HepG2 (cell line): ENCODE data around the gene TBRG4. TPM values are rescaled to one million over a fixed set of nuclear protein-coding genes. Genes with fewer than 3 reads are reported as not detected.
A peak's percentile ranks its signal among the peaks of the same experiment; 100 is the strongest.

Source experiments
- ATAC-seq: fragments of 200-7000 bp; cut with Tn5 transposase; 3 replicates; pipeline ENCODE4 v1.9.1; 2020; ENCODE audit warnings: mild to moderate bottlenecking, moderate library complexity
- BruUV-seq: library from RNA; stranded (reverse); fragments of 400-500 nt; replicated peaks from 2 replicates; lab custom pipeline; 2021; lab: Mats Ljungman, UMichigan
- CTCF ChIA-PET: fragments of 300-600 bp; formaldehyde crosslinking; extraction: SDS; loops from one replicate; lab custom pipeline; 2021; ENCODE audit warnings: low total read pairs, inconsistent platforms, low intra/inter-chr PET ratio; lab: Yijun Ruan, JAX
- POLR2A ChIA-PET: fragments of 350-600 bp; sonication (Branson Sonifier 250); formaldehyde crosslinking; loops from one replicate; lab custom pipeline; 2020; ENCODE audit warnings: antibody characterized with exemption, inconsistent platforms; lab: Yijun Ruan, JAX
- DNase-seq: peaks from one replicate; pipeline ENCODE4 v3.0.0-alpha.2; 2015; ENCODE audit warnings: low spot score
- FAIRE-seq: peaks from 3 replicates; lab custom pipeline; 2011; peaks lifted over from hg19 to GRCh38; lab: Jason Lieb, UNC
- H2AFZ ChIP-seq: one replicate; pipeline ENCODE4 v1.6.1; 2011; ENCODE audit warnings: low read length, inconsistent platforms
- H3K27ac ChIP-seq: fragments of 300-600 bp; 3 replicates; pipeline ENCODE4 v1.8.0; 2011; ENCODE audit warnings: mixed run types, mild to moderate bottlenecking, mixed read lengths, low read length, inconsistent platforms; ENCODE audit not compliant: insufficient read depth; ENCODE audit errors: extremely low read length
- H3K27me3 ChIP-seq, 2 experiments: fragments of 200-600 bp in 1 of 2; 2 replicates in 1 of 2; 3 replicates in 1 of 2; pipeline versions ENCODE4 v1.6.0 to v1.8.0; 2011; ENCODE audit warnings: low read length in 2 of 2, mild to moderate bottlenecking in 2 of 2, moderate library complexity in 2 of 2, inconsistent platforms in 1 of 2; ENCODE audit not compliant: insufficient read depth in 2 of 2, control insufficient read depth in 1 of 2
- H3K36me3 ChIP-seq, 2 experiments: fragments of 200-600 bp in 1 of 2; replicated peaks in 1 of 2; 2 replicates in 1 of 2; 3 replicates in 1 of 2; pipeline versions ENCODE4 v1.5.1 to v1.8.0; 2011; ENCODE audit warnings: low read length in 2 of 2, inconsistent platforms in 1 of 2; ENCODE audit not compliant: insufficient read depth in 2 of 2, control insufficient read depth in 1 of 2
- H3K4me1 ChIP-seq: 2 replicates; pipeline ENCODE4 v1.5.1; 2012; ENCODE audit warnings: low read length, inconsistent platforms; ENCODE audit not compliant: insufficient read depth
- H3K4me2 ChIP-seq: 2 replicates; pipeline ENCODE4 v1.6.0; 2011; ENCODE audit warnings: low read depth, low read length, inconsistent platforms
- H3K4me3 ChIP-seq, 3 experiments: fragments of 200-600 bp in 1 of 3; sonication (generic), shearing (Covaris generic) in 1 of 3; replicated peaks in 1 of 3; 2 replicates each; pipeline ENCODE4 v1.5.1; 2011 to 2016; ENCODE audit warnings: low read length in 3 of 3, inconsistent platforms in 2 of 3, low read depth in 2 of 3, mild to moderate bottlenecking in 2 of 3, control low read depth in 1 of 3, mixed read lengths in 1 of 3; ENCODE audit not compliant: insufficient read depth in 1 of 3
- H3K79me2 ChIP-seq: one replicate; pipeline ENCODE4 v1.6.1; 2011; ENCODE audit warnings: low read length, inconsistent platforms; ENCODE audit not compliant: insufficient read depth
- H3K9ac ChIP-seq: 2 replicates; pipeline ENCODE4 v1.6.0; 2011; ENCODE audit warnings: mild to moderate bottlenecking, low read depth, low read length, inconsistent platforms; ENCODE audit not compliant: insufficient read depth
- H3K9me3 ChIP-seq: 2 replicates; pipeline ENCODE4 v1.5.1; 2012; ENCODE audit warnings: mild to moderate bottlenecking, low read length
- H4K20me1 ChIP-seq: 2 replicates; pipeline ENCODE4 v1.6.0; 2011; ENCODE audit warnings: inconsistent platforms, mild to moderate bottlenecking, low read length, moderate library complexity; ENCODE audit not compliant: insufficient read depth
- ZNF260 ChIP-seq: sonication (generic); formaldehyde crosslinking; IDR thresholded peaks from 2 replicates; pipeline ENCODE4 v1.4.0; 2020; ENCODE audit warnings: missing genetic modification reagents, low read depth, mild to moderate bottlenecking, borderline replicate concordance
- ZNF326 ChIP-seq: sonication (generic); formaldehyde crosslinking; IDR thresholded peaks from 2 replicates; pipeline ENCODE4 v1.4.0; 2020; ENCODE audit warnings: missing genetic modification reagents, borderline replicate concordance
- ZNF343 ChIP-seq: sonication (generic); formaldehyde crosslinking; IDR thresholded peaks from 2 replicates; pipeline ENCODE4 v1.4.0; 2020; ENCODE audit warnings: mild to moderate bottlenecking, missing genetic modification reagents
- ZNF766 ChIP-seq: sonication (generic); formaldehyde crosslinking; IDR thresholded peaks from 2 replicates; pipeline ENCODE4 v1.5.0; 2020; ENCODE audit warnings: missing genetic modification reagents, borderline replicate concordance
- WGBS: methylation state at CpG from one replicate; pipeline ENCODE4 v1.1.6; 2017; ENCODE audit warnings: low lambda C conversion rate; 5-methylcytosine and 5-hydroxymethylcytosine counted together
- in situ Hi-C: cut with HindIII; loops from 2 replicates; pipeline ENCODE4 v1.10.0; 2017; ENCODE audit warnings: low pct_unique_long_range_greater_than_20kb; ENCODE audit not compliant: extremely low pct_ligation_motif_present
- intact Hi-C: fragments of 100-400 bp; cut with micrococcal nuclease; formaldehyde crosslinking; loops from one replicate; pipeline ENCODE4 v1.10.0; 2022; ENCODE audit not compliant: unreplicated experiment
- polyA plus RNA-seq, 8 experiments: library from polyadenylated mRNA; depleted of rRNA in 3 of 8; stranded (reverse) in 7 of 8; unstranded in 1 of 8; fragments of >200 nt; fragmentation: Illumina TruSeq in 4 of 8; extraction: Trizol in 4 of 8; gene quantifications; 2 replicates each; pipeline versions ENCODE4 v1.2.1 to v1.2.3, GENCODE V29; 2011 to 2016; ENCODE audit warnings: low read depth in 4 of 8, missing spikeins in 1 of 8, mixed read lengths in 1 of 8; ENCODE audit not compliant: insufficient read depth in 1 of 8
- total RNA-seq, 5 experiments: library from RNA; depleted of rRNA; stranded (reverse); fragments of >200 nt; fragmentation: Illumina TruSeq; extraction: Trizol; gene quantifications; 2 replicates each; pipeline ENCODE4 v1.2.3, GENCODE V29; 2016; ENCODE audit warnings: low read depth in 1 of 5
- TF ChIP-seq, protein P1 (sequence below): sonication (generic); formaldehyde crosslinking; IDR thresholded peaks from 2 replicates; pipeline ENCODE4 v1.8.0; 2022; ENCODE audit warnings: missing genetic modification reagents, mild to moderate bottlenecking, moderate library complexity, borderline replicate concordance
- TF ChIP-seq, protein P2 (sequence below): sonication (generic); formaldehyde crosslinking; IDR thresholded peaks from 2 replicates; pipeline ENCODE4 v1.5.0; 2020; ENCODE audit warnings: mild to moderate bottlenecking, missing genetic modification reagents
- TF ChIP-seq, protein P3 (sequence below): sonication (generic); formaldehyde crosslinking; conservative IDR thresholded peaks from 2 replicates; pipeline ENCODE4 v1.8.0; 2022; ENCODE audit warnings: low read depth, missing genetic modification reagents
- TF ChIP-seq, protein P4 (sequence below): sonication (generic); formaldehyde crosslinking; IDR thresholded peaks from 2 replicates; pipeline ENCODE4 v1.8.0; 2022; ENCODE audit warnings: mild to moderate bottlenecking, missing genetic modification reagents, moderate library complexity
- TF ChIP-seq, protein P5 (sequence below): sonication (generic); formaldehyde crosslinking; IDR thresholded peaks from 2 replicates; pipeline ENCODE4 v1.5.0; 2020; ENCODE audit warnings: missing genetic modification reagents

TBRG4 gene
- total and polyA plus RNA-seq, 2 of the 13 experiments (the other 11 are each of a cell fraction or from before 2014, with no cell fraction given) = 87.8 to 107 TPM

DNA sequence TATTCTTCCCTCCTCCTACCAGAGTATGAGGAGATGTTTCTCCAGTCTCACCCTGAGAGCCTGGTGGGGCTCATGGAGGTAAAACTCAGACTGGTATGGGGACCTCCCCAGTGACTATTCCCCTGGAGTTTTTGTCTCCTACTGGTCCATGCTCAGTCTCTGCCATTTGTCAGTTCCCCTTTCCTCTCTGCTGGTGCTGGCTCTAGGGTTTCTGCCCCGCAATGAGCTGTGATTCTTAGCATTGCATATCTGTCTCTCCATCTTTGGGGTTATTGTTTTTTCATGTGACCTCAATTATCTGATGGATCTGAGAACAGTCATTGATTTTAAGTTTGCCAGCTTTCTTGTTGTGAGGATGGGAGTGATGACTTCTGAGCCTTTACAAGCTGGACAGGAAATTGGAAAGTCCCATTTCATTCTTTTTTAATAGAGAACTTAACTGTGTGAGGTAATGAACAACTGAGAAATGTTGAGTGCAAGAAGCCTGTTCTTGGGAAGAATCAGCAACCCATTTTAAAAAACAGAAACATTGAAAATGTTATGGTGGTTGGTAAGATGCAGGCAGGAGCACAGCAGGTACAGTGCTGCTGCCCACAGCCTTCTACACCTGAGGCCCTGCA is 49.6 kb downstream of the TBRG4 start (continued):
- TF ChIP-seq, protein P1, sequence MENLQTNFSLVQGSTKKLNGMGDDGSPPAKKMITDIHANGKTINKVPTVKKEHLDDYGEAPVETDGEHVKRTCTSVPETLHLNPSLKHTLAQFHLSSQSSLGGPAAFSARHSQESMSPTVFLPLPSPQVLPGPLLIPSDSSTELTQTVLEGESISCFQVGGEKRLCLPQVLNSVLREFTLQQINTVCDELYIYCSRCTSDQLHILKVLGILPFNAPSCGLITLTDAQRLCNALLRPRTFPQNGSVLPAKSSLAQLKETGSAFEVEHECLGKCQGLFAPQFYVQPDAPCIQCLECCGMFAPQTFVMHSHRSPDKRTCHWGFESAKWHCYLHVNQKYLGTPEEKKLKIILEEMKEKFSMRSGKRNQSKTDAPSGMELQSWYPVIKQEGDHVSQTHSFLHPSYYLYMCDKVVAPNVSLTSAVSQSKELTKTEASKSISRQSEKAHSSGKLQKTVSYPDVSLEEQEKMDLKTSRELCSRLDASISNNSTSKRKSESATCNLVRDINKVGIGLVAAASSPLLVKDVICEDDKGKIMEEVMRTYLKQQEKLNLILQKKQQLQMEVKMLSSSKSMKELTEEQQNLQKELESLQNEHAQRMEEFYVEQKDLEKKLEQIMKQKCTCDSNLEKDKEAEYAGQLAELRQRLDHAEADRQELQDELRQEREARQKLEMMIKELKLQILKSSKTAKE (CRISPR knock-in tag) = no peak

DNA sequence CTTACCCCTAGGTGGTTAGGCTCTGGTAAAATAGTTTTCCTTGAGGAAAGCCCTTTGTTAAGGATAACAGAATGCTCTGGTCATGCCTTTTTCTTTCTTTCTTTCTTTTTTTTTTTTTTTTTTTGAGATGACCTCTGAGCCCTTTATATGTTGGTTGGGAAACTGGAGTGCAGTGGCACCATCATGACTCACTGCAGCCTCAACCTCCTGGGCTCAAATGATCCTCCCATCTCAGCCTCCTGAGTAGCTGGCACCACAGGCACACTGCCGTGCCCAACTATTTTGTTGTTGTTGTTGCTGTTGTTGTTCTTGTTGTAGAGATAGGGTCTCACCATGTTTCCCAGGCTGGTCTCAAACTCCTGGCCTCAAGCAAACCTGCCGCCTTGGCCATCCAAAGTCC is 50.1 kb downstream of the TBRG4 start:
- Histone ChIP-seq H3K27me3 (no peaks in the 10 kb centered on the region), H3K9ac (no peak overlapping the region), H3K36me3 (peaks cover 0 to 14% of the 10 kb centered on the region in 2 experiments; a peak in 4 of 5 replicates), H3K4me3 (no peak overlapping the region), H3K79me2 (no peaks in the 10 kb centered on the region)
- DNase-seq (no peak), FAIRE-seq (no peak), ATAC-seq (no peak)
- in situ Hi-C loops = no loop called here
- POLR2A ChIA-PET = no interaction called here
- WGBS = 96% methylated on average over 2 of the region's 2 CpGs
- TF ChIP-seq ZNF343 (CRISPR knock-in tag) (no peak), ZNF766 (CRISPR knock-in tag) (no peak), ZNF326 (no peak), ZNF260 (CRISPR knock-in tag) (no peak)
- TF ChIP-seq, protein P2, sequence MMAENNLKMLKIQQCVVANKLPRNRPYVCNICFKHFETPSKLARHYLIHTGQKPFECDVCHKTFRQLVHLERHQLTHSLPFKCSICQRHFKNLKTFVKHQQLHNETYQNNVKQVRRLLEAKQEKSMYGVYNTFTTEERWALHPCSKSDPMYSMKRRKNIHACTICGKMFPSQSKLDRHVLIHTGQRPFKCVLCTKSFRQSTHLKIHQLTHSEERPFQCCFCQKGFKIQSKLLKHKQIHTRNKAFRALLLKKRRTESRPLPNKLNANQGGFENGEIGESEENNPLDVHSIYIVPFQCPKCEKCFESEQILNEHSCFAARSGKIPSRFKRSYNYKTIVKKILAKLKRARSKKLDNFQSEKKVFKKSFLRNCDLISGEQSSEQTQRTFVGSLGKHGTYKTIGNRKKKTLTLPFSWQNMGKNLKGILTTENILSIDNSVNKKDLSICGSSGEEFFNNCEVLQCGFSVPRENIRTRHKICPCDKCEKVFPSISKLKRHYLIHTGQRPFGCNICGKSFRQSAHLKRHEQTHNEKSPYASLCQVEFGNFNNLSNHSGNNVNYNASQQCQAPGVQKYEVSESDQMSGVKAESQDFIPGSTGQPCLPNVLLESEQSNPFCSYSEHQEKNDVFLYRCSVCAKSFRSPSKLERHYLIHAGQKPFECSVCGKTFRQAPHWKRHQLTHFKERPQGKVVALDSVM = peak; percentile 54; the same call in 1 of the 2 replicates
- TF ChIP-seq, protein P3, sequence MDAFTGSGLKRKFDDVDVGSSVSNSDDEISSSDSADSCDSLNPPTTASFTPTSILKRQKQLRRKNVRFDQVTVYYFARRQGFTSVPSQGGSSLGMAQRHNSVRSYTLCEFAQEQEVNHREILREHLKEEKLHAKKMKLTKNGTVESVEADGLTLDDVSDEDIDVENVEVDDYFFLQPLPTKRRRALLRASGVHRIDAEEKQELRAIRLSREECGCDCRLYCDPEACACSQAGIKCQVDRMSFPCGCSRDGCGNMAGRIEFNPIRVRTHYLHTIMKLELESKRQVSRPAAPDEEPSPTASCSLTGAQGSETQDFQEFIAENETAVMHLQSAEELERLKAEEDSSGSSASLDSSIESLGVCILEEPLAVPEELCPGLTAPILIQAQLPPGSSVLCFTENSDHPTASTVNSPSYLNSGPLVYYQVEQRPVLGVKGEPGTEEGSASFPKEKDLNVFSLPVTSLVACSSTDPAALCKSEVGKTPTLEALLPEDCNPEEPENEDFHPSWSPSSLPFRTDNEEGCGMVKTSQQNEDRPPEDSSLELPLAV = no peak
- TF ChIP-seq, protein P4, sequence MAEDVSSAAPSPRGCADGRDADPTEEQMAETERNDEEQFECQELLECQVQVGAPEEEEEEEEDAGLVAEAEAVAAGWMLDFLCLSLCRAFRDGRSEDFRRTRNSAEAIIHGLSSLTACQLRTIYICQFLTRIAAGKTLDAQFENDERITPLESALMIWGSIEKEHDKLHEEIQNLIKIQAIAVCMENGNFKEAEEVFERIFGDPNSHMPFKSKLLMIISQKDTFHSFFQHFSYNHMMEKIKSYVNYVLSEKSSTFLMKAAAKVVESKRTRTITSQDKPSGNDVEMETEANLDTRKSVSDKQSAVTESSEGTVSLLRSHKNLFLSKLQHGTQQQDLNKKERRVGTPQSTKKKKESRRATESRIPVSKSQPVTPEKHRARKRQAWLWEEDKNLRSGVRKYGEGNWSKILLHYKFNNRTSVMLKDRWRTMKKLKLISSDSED (CRISPR knock-in tag) = no peak
- TF ChIP-seq, protein P5, sequence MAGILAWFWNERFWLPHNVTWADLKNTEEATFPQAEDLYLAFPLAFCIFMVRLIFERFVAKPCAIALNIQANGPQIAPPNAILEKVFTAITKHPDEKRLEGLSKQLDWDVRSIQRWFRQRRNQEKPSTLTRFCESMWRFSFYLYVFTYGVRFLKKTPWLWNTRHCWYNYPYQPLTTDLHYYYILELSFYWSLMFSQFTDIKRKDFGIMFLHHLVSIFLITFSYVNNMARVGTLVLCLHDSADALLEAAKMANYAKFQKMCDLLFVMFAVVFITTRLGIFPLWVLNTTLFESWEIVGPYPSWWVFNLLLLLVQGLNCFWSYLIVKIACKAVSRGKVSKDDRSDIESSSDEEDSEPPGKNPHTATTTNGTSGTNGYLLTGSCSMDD (CRISPR knock-in tag) = no peak
- TF ChIP-seq, all 625 proteins: peak for 1
- CTCF ChIA-PET = no interaction called here
- Histone ChIP-seq H3K27ac (no peak overlapping the region), H2AFZ (no peak overlapping the region), H3K4me2 (no peak overlapping the region), H4K20me1 (no peaks in the 10 kb centered on the region), H3K9me3 (no peaks in the 10 kb centered on the region), H3K4me1 (no peaks in the 10 kb centered on the region)
- intact Hi-C loops = no loop called here
- no TSS peak for BruUV-seq
